ENCODE data around the gene ABCA13.

Gene ABCA13

DNA sequence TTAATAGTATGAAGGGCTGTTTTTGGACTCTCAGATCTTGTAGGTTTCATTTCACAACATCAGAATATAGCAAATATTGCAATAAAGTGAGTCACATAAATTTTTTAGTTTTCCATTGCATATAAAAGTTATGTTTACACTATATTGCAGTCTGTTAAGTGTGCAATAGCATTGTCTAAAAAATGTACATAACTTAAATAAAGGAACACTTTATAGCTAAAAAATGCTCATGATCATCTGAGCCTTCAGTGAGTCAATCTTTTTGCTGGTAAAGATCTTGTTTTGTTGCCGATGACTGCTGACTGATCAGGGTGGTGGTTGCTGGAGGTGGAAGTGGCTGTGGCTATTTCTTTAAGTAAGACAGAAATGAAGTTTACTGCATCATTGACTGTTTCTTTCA is 42.0 kb downstream of the ABCA13 start:
- H3K4me3 ChIP-seq (ENCODE audit: low read depth, low read length) = no peak overlapping the region
- no peaks in the 10 kb centered on the region for H3K36me3 ChIP-seq (ENCODE audit: control insufficient read depth in 2 of 2, insufficient read depth in 1 of 2, low read length in 2 of 2)
- no peak for TF ChIP-seq ZNF791 (tag by site-specific recombination; IDR thresholded peaks at IDR 0.05)
- TF ChIP-seq ZNF354C (tag by site-specific recombination; IDR thresholded peaks at IDR 0.05; ENCODE audit: borderline replicate concordance, low read depth) = no peak
- TF ChIP-seq, protein P1, sequence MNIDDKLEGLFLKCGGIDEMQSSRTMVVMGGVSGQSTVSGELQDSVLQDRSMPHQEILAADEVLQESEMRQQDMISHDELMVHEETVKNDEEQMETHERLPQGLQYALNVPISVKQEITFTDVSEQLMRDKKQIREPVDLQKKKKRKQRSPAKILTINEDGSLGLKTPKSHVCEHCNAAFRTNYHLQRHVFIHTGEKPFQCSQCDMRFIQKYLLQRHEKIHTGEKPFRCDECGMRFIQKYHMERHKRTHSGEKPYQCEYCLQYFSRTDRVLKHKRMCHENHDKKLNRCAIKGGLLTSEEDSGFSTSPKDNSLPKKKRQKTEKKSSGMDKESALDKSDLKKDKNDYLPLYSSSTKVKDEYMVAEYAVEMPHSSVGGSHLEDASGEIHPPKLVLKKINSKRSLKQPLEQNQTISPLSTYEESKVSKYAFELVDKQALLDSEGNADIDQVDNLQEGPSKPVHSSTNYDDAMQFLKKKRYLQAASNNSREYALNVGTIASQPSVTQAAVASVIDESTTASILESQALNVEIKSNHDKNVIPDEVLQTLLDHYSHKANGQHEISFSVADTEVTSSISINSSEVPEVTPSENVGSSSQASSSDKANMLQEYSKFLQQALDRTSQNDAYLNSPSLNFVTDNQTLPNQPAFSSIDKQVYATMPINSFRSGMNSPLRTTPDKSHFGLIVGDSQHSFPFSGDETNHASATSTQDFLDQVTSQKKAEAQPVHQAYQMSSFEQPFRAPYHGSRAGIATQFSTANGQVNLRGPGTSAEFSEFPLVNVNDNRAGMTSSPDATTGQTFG (tag by site-specific recombination; IDR thresholded peaks at IDR 0.05; ENCODE audit: borderline replicate concordance) = no peak
- TF ChIP-seq BCL11A (tag by site-specific recombination; IDR thresholded peaks at IDR 0.05; ENCODE audit: low read depth) = no peak
- no peak for TF ChIP-seq ZNF660 (tag by site-specific recombination; IDR thresholded peaks at IDR 0.05)
- no peak for TF ChIP-seq ZNF350 (tag by site-specific recombination; IDR thresholded peaks at IDR 0.05)
- TF ChIP-seq ZNF747 (tag by site-specific recombination; IDR thresholded peaks at IDR 0.05) = no peak
- no peak for TF ChIP-seq ZBTB20 (tag by site-specific recombination; IDR thresholded peaks at IDR 0.05)
- TF ChIP-seq ZNF157 (tag by site-specific recombination; IDR thresholded peaks at IDR 0.05) = no peak
- no peak for TF ChIP-seq ZBTB17 (tag by site-specific recombination; IDR thresholded peaks at IDR 0.05)
- no peaks in the 10 kb centered on the region for H3K4me1 ChIP-seq (ENCODE audit: control insufficient read depth, insufficient read depth, low read length)
- ChIA-PET POLR2A (no interaction called here), CTCF (interaction anchor here (0.7 kb wide), 1 partner anchor 112 kb away, joined by 3 read pairs; no protein-coding TSS in a partner anchor)
- no peak overlapping the region for H3K27ac ChIP-seq (ENCODE audit: extremely low read depth, low read depth, low read length)
- no peaks in the 10 kb centered on the region for H3K9me3 ChIP-seq (ENCODE audit: control insufficient read depth, insufficient read depth, low read depth, low read length)

DNA sequence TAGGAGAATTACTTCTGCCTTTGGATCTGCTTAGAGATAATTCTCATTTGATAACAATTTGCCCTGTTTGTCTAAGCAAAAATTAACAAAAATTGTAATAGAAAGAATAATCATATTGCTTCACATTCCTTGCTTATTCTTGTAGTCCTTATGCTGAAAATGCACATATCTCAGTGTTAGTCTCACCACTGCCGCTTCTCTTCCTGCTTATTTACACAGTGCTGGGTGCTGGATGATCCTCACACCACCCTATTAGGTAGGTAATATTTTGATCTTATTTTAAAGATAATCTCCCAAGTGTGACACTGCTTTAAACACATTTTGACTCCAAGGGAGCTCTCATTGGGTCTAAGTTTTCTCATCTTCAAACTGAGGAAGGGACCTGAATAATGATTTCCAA is 46.0 kb downstream of the ABCA13 start:
- Histone ChIP-seq H3K36me3 (ENCODE audit: control insufficient read depth in 2 of 2, insufficient read depth in 1 of 2, low read length in 2 of 2) (no peaks in the 10 kb centered on the region), H3K9me3 (ENCODE audit: control insufficient read depth, insufficient read depth, low read depth, low read length) (no peaks in the 10 kb centered on the region), H3K27ac (ENCODE audit: extremely low read depth, low read depth, low read length) (no peak overlapping the region), H3K4me1 (ENCODE audit: control insufficient read depth, insufficient read depth, low read length) (no peaks in the 10 kb centered on the region), H3K4me3 (ENCODE audit: low read depth, low read length) (no peak overlapping the region)
- ChIA-PET POLR2A (no interaction called here), CTCF (no interaction called here)
- TF ChIP-seq ZNF549 (tag by site-specific recombination; IDR thresholded peaks at IDR 0.05) (no peak), ZSCAN23 (tag by site-specific recombination; IDR thresholded peaks at IDR 0.05) (no peak)
- TF ChIP-seq, protein P2, sequence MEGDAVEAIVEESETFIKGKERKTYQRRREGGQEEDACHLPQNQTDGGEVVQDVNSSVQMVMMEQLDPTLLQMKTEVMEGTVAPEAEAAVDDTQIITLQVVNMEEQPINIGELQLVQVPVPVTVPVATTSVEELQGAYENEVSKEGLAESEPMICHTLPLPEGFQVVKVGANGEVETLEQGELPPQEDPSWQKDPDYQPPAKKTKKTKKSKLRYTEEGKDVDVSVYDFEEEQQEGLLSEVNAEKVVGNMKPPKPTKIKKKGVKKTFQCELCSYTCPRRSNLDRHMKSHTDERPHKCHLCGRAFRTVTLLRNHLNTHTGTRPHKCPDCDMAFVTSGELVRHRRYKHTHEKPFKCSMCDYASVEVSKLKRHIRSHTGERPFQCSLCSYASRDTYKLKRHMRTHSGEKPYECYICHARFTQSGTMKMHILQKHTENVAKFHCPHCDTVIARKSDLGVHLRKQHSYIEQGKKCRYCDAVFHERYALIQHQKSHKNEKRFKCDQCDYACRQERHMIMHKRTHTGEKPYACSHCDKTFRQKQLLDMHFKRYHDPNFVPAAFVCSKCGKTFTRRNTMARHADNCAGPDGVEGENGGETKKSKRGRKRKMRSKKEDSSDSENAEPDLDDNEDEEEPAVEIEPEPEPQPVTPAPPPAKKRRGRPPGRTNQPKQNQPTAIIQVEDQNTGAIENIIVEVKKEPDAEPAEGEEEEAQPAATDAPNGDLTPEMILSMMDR (tag by site-specific recombination; IDR thresholded peaks at IDR 0.05) = no peak

DNA sequence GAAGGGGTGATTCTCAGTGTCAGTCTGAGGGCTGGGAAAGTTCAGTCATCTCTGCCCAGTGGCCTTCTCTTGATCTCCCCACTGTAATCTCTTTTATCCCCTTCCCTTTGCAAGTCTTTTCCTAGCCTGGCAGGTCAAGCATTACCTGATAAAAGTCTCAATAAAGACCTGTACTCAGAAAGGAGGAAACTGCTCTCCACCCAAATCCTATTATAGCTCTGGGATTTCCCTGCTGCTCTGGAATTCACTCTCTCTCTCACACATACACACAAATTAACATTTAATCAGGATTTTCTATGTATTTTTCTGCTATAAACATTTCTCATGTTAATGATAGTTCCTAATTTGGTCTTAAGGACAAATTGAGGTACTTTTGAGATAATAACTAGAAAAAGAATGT is 46.5 kb downstream of the ABCA13 start:
- Histone ChIP-seq H3K27ac (ENCODE audit: extremely low read depth, low read depth, low read length) (no peak overlapping the region), H3K9me3 (ENCODE audit: control insufficient read depth, insufficient read depth, low read depth, low read length) (no peaks in the 10 kb centered on the region), H3K4me3 (ENCODE audit: low read depth, low read length) (no peak overlapping the region), H3K4me1 (ENCODE audit: control insufficient read depth, insufficient read depth, low read length) (no peaks in the 10 kb centered on the region), H3K36me3 (ENCODE audit: control insufficient read depth in 2 of 2, insufficient read depth in 1 of 2, low read length in 2 of 2) (no peaks in the 10 kb centered on the region)
- TF ChIP-seq, protein P3, sequence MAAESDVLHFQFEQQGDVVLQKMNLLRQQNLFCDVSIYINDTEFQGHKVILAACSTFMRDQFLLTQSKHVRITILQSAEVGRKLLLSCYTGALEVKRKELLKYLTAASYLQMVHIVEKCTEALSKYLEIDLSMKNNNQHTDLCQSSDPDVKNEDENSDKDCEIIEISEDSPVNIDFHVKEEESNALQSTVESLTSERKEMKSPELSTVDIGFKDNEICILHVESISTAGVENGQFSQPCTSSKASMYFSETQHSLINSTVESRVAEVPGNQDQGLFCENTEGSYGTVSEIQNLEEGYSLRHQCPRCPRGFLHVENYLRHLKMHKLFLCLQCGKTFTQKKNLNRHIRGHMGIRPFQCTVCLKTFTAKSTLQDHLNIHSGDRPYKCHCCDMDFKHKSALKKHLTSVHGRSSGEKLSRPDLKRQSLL (tag by site-specific recombination; IDR thresholded peaks at IDR 0.05) = no peak
- TF ChIP-seq, protein P4, sequence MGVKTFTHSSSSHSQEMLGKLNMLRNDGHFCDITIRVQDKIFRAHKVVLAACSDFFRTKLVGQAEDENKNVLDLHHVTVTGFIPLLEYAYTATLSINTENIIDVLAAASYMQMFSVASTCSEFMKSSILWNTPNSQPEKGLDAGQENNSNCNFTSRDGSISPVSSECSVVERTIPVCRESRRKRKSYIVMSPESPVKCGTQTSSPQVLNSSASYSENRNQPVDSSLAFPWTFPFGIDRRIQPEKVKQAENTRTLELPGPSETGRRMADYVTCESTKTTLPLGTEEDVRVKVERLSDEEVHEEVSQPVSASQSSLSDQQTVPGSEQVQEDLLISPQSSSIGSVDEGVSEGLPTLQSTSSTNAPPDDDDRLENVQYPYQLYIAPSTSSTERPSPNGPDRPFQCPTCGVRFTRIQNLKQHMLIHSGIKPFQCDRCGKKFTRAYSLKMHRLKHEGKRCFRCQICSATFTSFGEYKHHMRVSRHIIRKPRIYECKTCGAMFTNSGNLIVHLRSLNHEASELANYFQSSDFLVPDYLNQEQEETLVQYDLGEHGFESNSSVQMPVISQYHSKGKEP (tag by site-specific recombination; IDR thresholded peaks at IDR 0.05) = no peak
- no peak for TF ChIP-seq ZIC2 (tag by site-specific recombination; IDR thresholded peaks at IDR 0.05)
- TF ChIP-seq ZBTB20 (tag by site-specific recombination; IDR thresholded peaks at IDR 0.05) = no peak
- TF ChIP-seq, protein P5, sequence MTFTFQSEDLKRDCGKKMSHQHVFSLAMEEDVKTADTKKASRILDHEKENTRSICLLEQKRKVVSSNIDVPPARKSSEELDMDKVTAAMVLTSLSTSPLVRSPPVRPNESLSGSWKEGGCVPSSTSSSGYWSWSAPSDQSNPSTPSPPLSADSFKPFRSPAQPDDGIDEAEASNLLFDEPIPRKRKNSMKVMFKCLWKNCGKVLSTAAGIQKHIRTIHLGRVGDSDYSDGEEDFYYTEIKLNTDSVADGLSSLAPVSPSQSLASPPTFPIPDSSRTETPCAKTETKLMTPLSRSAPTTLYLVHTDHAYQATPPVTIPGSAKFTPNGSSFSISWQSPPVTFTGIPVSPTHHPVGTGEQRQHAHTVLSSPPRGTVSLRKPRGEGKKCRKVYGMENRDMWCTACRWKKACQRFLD (tag by site-specific recombination; IDR thresholded peaks at IDR 0.05) = no peak
- TF ChIP-seq ZNF292 (tag by site-specific recombination; IDR thresholded peaks at IDR 0.05; ENCODE audit: borderline replicate concordance, low read depth) = no peak
- TF ChIP-seq, protein P6, sequence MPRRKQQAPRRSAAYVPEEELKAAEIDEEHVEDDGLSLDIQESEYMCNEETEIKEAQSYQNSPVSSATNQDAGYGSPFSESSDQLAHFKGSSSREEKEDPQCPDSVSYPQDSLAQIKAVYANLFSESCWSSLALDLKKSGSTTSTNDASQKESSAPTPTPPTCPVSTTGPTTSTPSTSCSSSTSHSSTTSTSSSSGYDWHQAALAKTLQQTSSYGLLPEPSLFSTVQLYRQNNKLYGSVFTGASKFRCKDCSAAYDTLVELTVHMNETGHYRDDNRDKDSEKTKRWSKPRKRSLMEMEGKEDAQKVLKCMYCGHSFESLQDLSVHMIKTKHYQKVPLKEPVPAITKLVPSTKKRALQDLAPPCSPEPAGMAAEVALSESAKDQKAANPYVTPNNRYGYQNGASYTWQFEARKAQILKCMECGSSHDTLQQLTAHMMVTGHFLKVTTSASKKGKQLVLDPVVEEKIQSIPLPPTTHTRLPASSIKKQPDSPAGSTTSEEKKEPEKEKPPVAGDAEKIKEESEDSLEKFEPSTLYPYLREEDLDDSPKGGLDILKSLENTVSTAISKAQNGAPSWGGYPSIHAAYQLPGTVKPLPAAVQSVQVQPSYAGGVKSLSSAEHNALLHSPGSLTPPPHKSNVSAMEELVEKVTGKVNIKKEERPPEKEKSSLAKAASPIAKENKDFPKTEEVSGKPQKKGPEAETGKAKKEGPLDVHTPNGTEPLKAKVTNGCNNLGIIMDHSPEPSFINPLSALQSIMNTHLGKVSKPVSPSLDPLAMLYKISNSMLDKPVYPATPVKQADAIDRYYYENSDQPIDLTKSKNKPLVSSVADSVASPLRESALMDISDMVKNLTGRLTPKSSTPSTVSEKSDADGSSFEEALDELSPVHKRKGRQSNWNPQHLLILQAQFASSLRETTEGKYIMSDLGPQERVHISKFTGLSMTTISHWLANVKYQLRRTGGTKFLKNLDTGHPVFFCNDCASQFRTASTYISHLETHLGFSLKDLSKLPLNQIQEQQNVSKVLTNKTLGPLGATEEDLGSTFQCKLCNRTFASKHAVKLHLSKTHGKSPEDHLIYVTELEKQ (tag by site-specific recombination; IDR thresholded peaks at IDR 0.05; ENCODE audit: borderline replicate concordance) = no peak
- ChIA-PET CTCF (no interaction called here), POLR2A (no interaction called here)
